BJ (cell line): ENCODE data around the gene RUNX1. TPM values are rescaled to one million over a fixed set of nuclear protein-coding genes. Genes with fewer than 3 reads are reported as not detected.

Source experiments
- CTCF ChIA-PET: fragments of 350-600 bp; formaldehyde crosslinking; extraction: SDS; loops from one replicate; lab custom pipeline; 2021; ENCODE audit warnings: antibody characterized with exemption, inconsistent platforms; lab: Yijun Ruan, JAX
- POLR2A ChIA-PET: fragments of 300-600 bp; sonication (Branson Sonifier 250); formaldehyde crosslinking; extraction: SDS; loops from one replicate; lab custom pipeline; 2021; ENCODE audit warnings: antibody characterized with exemption; lab: Charles Lee
- DNase-seq: peaks from one replicate; pipeline ENCODE4 v3.0.0-alpha.2; 2011; ENCODE audit warnings: low read depth
- H3K27me3 ChIP-seq: 2 replicates; pipeline ENCODE4 v1.6.0; 2011; ENCODE audit warnings: low read length; ENCODE audit not compliant: control insufficient read depth, insufficient read depth
- H3K36me3 ChIP-seq: 2 replicates; pipeline ENCODE4 v1.5.1; 2011; ENCODE audit warnings: low read length; ENCODE audit not compliant: control insufficient read depth, insufficient read depth
- H3K4me3 ChIP-seq: 2 replicates; pipeline ENCODE4 v1.5.1; 2011; ENCODE audit warnings: low read depth, mild to moderate bottlenecking, control low read depth, low read length
- polyA plus RNA-seq: library from polyadenylated mRNA; depleted of rRNA; stranded (reverse); fragments of >200 nt; gene quantifications from 2 replicates; pipeline ENCODE4 v1.2.3, GENCODE V29; 2011
- TF ChIP-seq, protein P1 (sequence below): IDR thresholded peaks from 2 replicates; pipeline ENCODE4 v1.5.1; 2011; ENCODE audit warnings: low read depth, mild to moderate bottlenecking, control low read depth, inconsistent platforms, low read length, moderate library complexity; ENCODE audit not compliant: insufficient read depth

Gene RUNX1
- polyA plus RNA-seq, 1 experiment = 36.1 TPM

DNA sequence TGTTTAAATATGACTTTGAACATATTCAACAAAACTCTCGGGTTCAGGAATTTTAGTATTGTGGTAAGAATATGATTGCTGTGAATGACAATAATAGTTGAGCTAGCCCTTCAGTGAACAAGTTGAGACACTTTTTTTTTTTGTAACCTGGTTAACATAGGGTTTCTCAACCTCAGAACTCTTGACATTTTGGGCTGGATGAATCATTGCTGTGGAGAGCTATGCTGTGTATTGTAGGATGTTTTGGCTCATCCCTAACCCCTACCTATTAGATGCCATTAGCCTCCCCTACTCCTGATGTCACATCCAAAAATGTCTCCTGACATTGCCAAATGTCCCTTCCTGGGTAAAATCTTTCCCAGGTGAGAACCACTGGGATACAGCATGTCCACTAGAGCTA lies 113.7 kb downstream of the RUNX1 start:
- Histone ChIP-seq H3K4me3 (no peak overlapping the region), H3K36me3 (no peaks in the 10 kb centered on the region), H3K27me3 (no peaks in the 10 kb centered on the region)
- no peak for DNase-seq
- TF ChIP-seq, protein P1, sequence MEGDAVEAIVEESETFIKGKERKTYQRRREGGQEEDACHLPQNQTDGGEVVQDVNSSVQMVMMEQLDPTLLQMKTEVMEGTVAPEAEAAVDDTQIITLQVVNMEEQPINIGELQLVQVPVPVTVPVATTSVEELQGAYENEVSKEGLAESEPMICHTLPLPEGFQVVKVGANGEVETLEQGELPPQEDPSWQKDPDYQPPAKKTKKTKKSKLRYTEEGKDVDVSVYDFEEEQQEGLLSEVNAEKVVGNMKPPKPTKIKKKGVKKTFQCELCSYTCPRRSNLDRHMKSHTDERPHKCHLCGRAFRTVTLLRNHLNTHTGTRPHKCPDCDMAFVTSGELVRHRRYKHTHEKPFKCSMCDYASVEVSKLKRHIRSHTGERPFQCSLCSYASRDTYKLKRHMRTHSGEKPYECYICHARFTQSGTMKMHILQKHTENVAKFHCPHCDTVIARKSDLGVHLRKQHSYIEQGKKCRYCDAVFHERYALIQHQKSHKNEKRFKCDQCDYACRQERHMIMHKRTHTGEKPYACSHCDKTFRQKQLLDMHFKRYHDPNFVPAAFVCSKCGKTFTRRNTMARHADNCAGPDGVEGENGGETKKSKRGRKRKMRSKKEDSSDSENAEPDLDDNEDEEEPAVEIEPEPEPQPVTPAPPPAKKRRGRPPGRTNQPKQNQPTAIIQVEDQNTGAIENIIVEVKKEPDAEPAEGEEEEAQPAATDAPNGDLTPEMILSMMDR = no peak
- CTCF ChIA-PET = interaction anchor here (1.3 to 1.6 kb wide), 2 partner anchors 11 to 26 kb away, joined by 3 to 6 read pairs; no protein-coding TSS in a partner anchor
- POLR2A ChIA-PET = interaction anchor here (0.5 to 0.6 kb wide), 2 partner anchors 273 to 1117 kb away, joined by 4 to 9 read pairs; no protein-coding TSS in a partner anchor

DNA sequence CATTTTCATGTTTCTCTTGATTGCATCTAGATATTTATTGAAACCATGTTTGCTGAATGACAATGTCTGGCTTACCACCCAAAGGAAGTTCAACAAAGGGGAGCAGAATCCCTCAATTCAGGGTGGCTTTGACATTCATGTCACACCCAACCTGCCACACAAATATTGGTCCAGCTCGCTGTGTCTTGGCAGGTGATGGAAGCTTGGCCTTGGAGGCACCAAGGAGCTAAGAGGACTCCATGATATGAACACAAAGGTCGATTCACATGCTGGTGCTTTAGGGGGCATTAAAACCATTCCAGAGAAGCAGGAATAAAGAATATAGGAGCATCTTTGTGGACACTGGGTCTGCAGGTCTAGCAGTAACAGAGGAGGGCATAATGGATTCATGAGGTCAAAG lies 114.8 kb downstream of the RUNX1 start:
- no peaks in the 10 kb centered on the region for H3K36me3 ChIP-seq
- CTCF ChIA-PET = interaction anchor here (1.2 kb wide), 1 partner anchor 10 kb away, joined by 4 read pairs; no protein-coding TSS in a partner anchor
- POLR2A ChIA-PET = no interaction called here
- H3K4me3 ChIP-seq = no peak overlapping the region
- no peak for DNase-seq
- no peaks in the 10 kb centered on the region for H3K27me3 ChIP-seq
- TF ChIP-seq, protein P1 = no peak

DNA sequence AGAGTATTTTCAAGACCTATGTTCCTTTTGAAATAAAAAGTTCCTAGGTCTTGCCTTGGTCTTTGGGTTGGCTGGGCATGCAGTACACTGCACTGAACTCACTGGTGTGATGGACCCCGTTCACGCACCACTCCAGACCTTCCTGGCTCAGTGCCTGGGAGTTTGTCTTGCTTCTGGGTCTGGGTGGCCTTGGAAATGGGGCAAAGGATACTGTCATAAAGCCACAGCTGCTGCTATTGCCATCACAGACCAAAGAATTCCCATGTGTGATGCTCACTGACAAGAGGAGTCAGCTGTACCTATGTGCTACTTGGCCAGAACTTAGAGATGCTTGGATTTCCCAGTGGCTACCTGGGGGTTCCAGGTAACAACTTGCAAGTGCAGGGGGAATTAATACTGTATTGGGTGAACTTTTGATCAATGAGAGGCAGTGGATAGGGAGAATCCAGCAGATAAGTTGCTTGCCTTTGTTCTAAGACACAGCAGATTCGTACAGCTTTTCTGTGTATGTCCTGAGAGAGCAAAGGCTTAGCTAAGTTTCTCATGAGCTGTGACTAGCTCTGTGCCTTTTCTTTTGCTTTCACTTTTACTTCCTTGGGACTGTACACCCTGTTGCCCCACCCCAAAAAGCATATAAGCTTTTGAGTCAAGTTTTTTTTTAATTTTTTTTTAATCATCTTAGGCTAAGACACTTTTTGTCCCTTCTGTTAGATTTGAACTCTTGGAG lies 115.3 kb downstream of the RUNX1 start:
- ChIA-PET CTCF (interaction anchor here (1.2 kb wide), 1 partner anchor 10 kb away, joined by 4 read pairs; no protein-coding TSS in a partner anchor), POLR2A (no interaction called here)
- TF ChIP-seq, protein P1 = no peak
- H3K27me3 ChIP-seq = no peaks in the 10 kb centered on the region
- H3K4me3 ChIP-seq = no peak overlapping the region
- DNase-seq = no peak
- H3K36me3 ChIP-seq = no peaks in the 10 kb centered on the region

DNA sequence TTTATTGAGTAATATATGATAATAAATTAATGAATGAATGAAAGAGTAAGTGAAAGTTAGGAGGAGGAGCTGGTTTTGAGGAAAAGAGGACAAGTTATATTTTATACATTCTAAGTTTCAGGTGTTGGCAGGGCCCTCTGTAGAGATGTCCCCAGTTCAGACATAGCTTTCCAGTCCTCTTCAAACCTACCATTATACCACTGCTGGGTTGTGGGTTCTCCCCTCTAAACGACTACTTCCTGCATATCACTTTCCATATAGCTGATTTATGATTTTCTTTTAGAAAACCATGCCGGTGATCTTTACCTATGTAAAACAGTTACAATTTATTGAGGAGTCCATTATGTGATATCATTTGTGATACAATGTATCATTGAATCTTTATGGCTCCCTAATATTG lies 116.9 kb downstream of the RUNX1 start:
- no peak overlapping the region for H3K4me3 ChIP-seq
- no peaks in the 10 kb centered on the region for H3K36me3 ChIP-seq
- POLR2A ChIA-PET = interaction anchor here (0.6 kb wide), 1 partner anchor 43 kb away, joined by 3 read pairs; no protein-coding TSS in a partner anchor
- no peak for DNase-seq
- CTCF ChIA-PET = interaction anchor here (0.9 kb wide), 1 partner anchor 28 kb away, joined by 3 read pairs; no protein-coding TSS in a partner anchor
- H3K27me3 ChIP-seq = no peaks in the 10 kb centered on the region
- TF ChIP-seq, protein P1 = no peak

DNA sequence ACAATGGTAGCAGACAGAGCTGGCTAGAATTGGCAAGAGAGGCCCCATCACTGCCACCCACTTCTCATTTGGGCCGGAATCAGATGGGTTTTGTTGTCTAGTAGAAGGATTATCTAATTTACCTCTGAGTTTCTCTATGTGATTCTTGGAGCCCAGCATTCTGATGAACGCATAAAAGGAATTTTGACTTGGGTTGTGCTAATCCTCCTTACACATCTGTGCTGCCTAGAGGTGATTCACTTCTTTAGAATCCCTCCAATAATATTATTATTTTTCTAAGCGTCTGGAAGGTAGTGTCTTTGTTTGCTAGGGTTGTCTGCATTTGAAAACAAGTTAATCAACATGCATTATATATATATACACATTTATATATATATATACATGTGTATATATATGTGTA lies 118.1 kb downstream of the RUNX1 start:
- no peaks in the 10 kb centered on the region for H3K36me3 ChIP-seq
- TF ChIP-seq, protein P1 = no peak
- ChIA-PET POLR2A (no interaction called here), CTCF (interaction anchor here (1.5 kb wide), 1 partner anchor 43 kb away, joined by 3 read pairs; no protein-coding TSS in a partner anchor)
- DNase-seq = no peak
- no peaks in the 10 kb centered on the region for H3K27me3 ChIP-seq
- H3K4me3 ChIP-seq = no peak overlapping the region
